ENCODE measurements around the gene SLC19A1.

SLC19A1 gene

DNA sequence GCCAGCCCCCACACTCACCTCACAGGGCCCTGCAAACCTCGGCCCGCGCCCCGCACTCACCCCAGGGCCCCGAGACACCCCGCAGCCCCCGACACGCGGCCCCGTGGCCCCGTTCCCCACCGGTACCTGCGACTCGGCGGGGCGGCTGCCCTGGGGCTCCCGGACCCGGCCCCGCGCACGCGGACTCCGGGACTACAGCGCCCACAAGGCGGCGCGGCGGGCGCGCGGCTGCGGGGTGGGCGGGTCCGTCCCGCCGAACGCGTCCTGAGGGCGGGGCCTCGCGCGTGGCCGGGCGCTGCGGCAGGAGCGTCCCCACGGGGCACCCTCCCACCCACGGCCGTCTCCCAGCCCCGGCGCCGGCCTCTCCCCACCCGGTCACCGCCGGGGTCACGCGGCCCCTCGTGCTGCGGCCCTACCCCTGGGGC, at the start of gene SLC19A1:
Gene SLC19A1, minus strand, starts transcription at position 199 of the 425 bp plus-strand sequence. CDS start 4,481 bp downstream, outside the sequence.
- DNase-seq = peak; percentile 70

DNA sequence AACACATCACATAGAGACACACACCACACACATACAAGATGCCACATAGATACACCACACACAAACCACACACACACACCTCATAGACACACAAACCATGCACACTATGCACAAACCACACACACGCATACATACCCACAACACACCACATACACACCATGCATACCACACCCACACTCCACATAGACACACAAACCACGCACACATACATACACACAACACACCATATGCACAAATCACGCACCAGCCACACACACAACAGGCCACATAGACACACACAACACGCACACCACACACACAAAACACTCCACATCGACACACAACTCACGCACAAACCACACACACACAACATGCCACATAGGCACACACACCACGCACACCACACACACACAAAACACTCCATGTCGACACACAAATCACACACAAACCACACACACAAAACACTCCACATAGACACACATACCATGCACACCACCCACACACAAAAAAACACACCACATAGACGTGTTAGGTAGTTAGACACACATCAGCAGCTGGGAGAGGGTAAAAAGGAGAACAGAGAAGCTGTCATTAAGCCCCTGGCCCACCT, 49.5 kb upstream of the SLC19A1 start:
- peak; percentile 10 for DNase-seq

DNA sequence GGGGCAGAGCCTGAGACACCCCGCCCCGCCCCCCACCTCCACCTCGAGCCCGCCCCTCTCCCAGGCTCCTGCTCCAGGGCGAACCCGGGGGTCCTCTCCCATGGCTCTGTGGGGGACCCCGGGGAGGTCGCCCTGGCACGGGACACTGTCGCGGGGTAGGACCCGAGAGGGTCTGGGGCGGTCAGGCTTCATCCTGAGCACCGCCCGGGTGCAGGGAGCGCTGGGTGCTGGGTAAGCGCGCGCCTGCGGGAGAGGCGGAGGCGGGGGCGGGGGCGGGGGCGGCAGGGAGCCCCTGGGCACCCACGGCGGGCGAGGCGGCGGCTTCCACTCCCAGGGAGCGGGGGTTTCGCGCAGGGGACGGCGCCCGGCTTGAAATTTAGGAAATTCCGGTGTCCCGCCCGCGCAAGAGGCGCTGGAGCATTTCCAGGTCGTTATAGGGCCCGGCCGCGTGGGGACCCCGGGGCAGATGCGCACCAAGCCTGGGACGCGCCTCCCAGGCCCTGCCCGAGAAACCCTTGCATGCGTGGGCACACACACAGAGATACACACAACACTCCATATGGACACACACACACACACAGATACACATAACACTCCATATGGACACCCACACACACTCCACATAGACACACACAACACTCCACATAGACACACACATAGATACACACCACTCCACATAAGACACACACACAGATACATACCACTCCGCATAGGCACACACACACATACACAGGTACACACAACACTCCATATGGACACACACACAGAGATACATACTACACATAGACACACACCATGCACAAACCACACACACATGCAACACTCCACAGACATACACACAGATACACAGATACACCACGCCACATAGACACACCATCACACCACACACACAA, 48.7 kb upstream of the SLC19A1 start:
- peak; percentile 55 for DNase-seq

DNA sequence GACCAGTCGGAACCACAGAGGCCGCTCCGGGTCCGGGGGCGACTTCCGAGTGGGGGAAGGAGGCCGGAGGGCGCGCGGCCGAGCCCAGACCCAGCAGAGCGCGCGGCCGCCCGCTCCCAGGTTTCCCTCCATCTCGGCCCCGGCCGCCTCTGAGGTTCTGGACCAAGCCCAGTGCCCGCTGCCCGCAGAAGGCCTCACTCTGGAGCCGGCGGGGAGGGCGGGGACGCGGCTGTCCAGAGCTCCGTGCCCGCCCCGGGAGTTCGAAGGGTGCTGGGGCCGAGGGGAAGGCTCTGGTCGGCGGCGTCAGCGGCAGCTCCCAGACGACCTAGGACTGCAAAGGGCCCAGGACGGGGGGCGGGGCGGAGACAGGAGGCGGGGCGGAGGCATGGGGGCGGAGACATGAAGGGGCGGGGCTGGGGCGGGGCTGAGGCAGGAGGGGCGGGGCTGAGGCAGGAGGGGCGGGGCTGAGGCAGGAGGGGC, 48.0 kb upstream of the SLC19A1 start:
- peak; percentile 69 for DNase-seq

DNA sequence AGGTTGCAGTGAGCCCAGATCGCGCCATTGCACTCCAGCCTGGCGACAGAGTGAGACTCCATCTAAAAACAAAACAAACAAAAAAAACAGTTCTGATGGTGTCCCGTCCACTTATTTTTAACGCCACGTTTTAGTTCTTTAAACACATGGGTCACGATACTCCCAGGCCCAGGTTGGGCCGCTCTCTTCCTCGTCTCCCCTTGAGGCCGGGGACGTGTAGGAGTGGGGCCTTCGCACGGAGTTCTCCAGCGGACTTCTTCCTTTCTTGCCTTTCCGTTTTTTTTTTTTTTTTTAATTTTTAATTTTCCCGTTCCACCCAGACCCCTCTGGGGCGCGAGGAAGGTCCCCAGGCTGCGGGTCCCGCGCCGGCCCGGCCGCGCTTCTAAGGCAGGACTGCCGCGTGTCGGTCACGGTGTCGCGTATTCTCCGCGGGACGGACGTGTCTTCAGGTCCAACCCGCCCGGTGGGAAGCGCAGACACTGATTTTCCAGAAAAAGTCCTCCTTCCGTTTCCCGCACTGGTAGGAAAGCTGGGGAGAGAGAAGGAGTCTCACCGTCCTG, 47.5 kb upstream of the SLC19A1 start:
- no peak for DNase-seq

DNA sequence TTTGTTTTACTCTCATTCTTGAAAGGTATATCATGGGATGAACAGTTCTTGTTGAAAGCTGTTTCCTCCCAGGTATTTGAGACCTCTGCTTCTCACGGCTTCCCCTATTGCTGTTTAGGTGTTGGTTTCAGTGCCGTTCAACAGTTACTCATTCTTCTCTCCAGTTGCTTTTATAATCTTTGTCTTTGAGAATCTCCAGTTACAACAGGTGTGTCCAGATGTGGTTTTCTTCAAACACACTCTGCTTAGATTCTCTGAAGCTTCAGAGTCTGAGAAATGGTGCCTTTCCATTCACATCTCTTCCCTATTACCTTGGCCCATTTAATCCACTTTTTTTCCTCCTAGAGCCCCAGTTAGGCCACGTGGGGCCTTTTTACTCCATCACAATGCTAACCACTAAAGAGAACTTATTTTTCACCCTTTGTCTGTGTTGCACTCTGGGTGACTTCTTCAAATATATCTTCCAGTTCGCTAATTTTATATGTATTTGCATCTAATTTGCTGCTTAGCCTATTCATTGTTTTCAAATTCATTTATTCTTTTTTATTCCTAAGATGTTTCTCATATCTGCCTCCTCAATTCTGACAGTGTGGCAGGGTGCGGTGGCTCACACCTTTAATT, 46.7 kb upstream of the SLC19A1 start:
- DNase-seq = no peak

DNA sequence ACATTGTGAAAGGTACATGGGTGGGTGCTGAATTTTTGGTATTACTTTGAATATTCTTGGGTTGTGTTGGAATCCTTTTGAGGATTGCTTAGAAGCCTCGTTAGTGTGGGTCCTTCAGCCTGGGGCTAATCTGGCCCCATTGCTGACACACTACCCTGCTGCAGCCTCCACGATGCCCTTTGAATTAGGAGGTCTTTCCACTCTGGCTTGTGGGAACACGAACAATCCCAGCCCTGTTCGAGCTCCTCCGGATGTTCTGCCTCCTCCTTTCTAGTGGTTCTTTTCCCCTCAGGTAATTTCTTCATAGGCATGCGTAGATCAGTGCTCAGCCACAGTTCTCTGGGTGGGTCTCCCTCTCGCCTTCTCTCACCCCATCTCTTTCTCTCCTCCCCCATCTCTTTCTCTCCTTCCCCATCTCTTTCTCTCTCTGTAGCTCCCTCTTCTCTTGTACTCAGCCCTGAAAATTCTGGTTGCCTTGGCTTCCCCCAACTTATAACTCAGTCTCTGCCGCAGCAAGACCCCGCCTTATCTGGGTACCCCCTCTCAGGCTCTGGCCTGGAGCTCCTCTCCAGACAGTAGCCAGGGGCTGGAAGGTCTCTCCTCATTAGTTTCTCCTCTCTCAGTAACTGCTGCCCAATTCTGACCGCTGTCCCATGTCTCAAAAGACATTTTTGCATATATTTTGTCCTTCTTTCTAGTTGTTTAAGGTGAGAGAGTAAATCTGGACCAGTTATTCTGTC, 46.0 kb upstream of the SLC19A1 start:
- no peak for DNase-seq

DNA sequence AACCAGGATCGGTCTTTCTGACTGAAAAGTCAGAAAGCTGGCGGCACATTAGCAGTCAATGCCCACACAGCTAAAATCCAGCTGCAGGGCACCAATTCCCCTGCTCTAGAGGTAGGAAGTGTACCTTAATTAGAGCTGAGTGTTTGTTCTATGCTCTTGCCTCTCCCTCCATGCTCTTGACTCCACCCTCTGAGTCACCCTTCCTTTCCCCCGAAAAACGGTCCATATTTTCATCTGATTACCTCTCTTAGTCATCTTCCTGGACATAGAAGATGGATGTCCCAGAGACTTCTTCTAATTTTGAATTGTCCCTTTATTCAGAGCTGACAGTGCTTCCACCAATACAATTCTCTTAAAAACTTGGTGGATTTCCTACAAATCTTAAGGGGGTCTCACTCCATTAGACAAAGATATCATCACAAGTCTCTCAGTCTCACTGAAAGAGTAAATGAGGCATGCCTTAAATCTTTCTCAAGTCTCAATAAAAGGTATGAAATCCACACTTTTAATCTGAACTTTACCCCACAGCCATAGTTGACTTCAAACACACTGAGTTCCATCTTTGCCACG, 44.1 kb upstream of the SLC19A1 start:
- no peak for DNase-seq

DNA sequence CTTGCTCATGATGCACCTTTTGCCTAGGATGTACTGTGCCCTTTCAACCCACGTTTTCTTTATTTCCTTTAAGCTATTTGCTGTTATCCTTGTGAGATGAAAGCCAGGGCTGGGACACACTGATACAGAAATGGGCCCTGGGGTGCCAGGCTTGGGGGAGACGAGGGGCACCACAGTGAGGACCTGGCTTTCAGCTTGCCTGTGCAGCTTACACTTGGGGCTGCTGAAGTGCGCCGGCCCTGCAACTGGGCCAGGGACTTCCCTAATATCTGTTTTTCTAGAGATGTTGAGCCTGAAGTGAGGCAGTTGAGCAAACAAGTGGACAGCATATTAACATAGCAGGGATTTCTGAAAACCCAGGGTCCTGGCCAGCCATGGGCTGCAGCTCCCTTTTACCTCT, 42.5 kb upstream of the SLC19A1 start:
- DNase-seq = no peak

DNA sequence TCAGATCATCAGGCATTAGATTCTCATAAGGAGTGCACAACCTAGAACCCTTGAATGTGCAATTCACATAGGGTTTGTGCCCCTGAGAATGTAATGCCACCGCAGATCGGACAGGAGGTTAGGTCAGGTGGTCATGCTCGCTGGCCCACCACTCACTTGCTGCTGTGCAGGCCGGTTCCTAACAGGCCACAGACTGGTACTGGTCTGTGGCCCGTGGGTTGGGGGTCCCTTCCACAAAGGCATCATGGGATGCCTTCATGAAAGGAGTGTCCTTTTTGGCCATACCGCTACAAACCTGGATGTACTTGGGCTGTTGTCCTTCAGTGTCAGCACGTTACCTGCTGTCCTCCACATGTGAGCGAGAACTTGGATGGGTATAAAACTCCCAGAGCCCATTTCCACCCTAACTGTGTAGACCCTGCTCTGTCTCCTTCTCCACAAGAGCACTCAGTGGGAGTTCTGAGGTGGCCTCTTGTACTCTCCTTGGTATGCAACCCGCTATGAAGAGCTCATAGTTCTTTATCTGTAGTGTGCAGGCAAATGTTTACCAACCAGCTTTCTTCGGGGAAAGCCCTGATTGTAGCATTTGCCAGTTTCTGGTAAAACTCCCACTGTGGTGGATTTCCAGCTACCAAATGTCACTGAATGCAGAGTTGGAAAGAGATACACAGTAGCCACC, 41.7 kb upstream of the SLC19A1 start:
- DNase-seq = no peak

DNA sequence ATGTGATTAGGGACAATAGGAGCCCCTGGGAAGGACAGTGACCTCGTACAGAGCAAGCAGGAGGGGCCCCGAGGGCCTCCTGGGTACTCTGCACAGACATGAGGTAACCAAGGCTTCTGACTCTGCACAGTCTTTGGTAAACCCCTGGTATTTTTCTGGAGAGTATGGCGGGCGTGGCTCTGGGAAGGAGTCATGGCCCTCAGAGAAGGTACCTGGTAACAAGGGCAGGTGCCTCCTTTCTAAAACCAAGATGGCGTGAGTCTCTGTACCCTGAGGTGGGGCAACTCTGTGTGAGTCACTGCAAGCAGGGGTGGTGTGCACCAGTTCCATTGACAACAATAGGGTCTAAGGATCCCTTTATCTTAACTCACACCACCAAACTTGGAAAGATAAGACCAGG, 39.9 kb upstream of the SLC19A1 start:
- DNase-seq = no peak

DNA sequence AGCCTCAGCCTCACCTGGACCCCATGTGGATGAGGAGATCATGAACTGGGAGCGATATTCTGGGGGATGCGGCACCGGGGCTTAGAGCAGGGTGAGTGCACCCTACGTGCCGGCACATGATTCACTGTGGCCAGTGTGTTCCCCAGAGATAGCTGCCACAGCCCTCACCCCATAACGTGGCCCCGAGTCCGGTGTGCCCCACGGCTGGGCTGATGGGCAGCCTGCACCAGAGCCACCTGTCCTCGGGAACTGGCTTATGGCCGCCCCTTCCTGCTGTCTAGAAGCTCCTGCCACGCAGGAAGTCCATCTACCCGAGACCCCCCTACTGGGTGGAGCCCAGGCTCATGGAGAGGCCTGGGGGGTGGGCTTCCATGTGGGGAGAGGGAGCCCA, 39.1 kb upstream of the SLC19A1 start:
- DNase-seq = no peak

DNA sequence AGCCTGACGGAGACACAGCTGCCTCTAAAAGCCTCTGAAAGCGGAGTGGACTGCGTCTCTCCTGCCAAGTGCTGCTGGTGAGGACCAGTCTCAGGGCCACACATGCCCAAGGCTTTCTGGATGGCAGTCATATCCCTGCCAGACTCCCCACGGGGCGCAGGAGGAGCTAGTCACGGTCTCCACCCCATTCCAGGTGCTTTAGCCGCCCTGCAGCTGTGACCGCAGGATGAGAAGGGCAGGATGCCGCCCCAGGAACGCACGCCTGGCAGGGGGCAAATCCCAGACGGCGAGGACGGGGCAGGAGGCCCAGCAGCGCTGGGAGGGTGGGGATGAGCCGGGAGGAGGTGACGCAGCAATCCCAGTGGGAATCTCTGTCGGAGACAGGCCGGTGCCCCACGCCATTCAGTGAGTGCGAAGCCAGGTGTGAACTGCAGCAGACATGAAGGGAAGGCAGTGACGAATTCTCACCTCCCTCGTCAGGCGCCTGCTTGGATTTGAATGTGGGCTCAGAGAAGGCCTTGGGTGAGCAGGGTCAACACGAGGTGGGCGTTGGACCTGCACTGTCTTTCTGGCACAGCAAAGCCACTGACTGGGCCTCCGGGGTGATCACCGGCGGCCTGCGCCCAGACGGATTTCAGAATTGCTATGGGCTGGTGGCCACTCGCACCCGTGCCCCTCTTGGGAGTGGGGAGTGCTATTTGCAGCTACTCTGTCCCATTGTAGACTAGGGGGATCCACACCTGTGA, 38.5 kb upstream of the SLC19A1 start:
- DNase-seq = no peak

DNA sequence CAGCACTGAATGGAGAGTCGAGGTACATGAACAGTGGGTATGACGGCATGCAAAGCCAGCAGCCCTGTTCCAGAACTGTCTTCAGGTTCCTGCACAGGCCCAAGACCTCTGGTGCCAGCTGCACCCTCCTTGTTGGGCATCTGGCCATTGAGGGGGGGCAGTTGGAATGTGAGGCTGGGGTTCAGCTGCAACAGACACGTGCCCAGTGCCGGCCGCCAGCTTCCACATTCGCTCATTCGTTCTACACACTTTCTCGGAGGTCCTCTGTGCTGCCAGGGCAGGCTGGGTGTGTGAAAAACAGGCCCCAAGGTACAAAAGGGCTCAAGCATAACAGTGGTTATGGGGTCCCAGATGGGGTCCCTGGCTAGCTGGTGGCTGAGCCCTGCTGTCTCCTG, 37.9 kb upstream of the SLC19A1 start:
- DNase-seq = no peak

DNA sequence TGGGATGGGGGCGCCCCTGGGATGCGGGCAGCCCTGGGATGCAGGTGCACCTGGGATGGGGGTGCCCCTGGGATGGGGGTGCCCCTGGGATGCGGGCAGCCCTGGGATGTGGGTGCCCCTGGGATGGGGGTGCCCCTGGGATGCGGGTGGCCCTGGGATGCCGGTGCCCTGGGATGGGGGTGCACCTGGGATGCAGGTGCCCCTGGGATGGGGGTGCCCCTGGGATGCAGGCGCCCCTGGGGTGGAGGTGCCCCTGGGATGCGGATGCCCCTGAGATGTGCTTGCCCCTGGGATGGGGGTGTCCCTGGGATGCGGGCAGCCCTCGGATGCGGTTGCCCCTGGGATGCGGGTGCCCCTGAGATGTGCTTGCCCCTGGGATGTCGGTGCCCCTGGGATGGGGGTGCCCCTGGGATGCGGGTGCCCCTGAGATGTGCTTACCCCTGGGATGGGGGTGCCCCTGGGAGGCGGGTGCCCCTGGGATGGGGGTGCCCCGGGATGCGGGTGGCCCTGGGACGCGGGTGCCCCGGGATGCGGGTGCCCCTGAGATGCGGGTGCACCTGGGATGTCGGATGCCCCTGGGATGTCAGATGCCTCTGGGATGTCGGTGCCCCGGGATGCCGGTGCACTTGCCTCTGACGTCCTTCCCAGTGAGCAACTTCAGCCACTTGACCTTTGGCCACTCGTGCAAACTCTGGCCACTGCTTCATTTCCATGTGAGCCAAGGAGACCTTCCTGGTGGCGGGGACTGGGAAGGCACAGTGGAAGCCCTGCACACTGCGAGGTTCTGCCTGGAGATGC, 37.3 kb upstream of the SLC19A1 start:
- DNase-seq = no peak

DNA sequence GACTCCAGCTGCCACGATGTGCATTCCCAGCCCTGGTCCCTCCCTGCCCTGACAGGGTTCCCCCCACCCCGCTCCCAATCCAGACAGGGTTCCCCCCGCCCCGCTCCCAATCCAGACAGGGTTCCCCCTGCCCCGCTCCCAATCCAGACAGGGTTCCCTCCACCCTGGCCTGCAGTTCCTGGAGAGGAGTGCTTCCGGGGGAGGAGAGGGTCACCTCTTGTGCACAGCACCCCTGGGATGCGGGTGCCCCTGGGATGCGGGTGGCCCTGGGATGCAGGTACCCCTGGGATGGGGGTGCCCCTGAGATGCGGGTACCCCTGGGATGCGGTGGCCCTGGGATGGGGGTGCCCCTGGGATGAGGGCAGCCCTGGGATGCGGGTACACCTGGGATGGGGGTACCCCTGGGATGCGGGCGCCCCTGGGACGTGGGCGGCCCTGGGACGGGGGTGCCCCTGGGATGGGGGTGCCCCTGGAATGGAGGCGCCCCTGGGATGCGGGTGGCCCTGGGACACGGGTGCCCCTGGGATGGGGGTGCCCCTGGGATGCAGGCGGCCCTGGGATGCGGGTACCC, 36.7 kb upstream of the SLC19A1 start:
- DNase-seq = no peak

DNA sequence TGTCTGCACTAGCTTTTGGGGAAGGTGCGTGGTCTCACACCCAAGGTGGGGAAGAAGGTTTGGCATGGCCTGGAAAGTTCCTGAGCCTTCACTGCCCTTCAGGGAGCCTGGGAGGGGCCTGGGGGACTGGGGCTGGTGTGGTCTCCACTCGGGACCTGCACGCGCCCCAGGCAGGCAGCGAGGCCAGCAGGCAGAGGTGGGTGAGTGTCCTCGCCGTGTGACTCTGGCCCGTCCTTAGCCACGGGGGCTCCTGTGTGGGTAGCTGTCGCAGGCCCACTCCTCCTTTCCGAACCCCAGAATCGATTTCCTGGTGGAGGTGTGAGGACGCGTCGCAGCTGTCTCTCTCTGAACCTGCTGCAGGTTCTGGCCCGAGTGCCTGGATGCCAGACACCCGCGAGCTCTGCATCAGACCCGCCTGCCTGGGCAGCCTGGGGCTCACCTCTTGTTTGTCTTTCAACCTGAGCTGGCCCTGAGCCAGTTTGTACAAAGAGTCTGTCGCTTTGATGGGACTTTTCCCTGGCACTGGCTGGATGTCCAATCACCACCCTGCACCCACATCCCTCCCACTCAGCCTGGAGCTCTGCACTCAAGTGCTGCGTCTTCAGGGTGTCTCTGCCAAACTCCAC, 36.0 kb upstream of the SLC19A1 start:
- no peak for DNase-seq

DNA sequence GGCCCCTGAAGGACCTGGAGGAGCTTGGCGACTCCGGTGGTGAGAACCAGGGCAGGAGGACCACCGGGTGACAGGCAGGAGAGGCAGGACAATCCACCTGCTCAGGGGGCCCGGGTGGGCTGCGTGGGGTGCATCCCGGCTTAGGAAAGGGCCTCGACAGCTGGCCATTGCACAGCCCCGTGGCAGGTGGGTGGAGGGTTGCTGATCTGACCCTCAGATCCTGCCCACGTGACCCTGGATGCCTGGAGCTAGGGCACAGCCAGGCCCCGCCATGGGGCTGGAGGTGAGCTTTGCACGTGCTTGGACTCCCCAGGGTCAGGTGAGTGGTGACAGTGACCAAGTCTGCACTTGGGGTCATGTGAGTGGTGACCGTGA, 35.5 kb upstream of the SLC19A1 start:
- no peak for DNase-seq
